GM19023 (cell line): ENCODE data around the gene RCN1.
"Not testable (repeated sequence)": the region's sequence is repeated elsewhere in the genome, so short reads cannot be mapped to it uniquely, and the experiment has no call there.

Source experiments
- ATAC-seq: cut with Tn5 transposase; IDR thresholded peaks from one replicate; pipeline ENCODE4 v1.9.1; 2021; ENCODE audit warnings: mild to moderate bottlenecking, moderate library complexity; ENCODE audit not compliant: unreplicated experiment

Gene RCN1

DNA sequence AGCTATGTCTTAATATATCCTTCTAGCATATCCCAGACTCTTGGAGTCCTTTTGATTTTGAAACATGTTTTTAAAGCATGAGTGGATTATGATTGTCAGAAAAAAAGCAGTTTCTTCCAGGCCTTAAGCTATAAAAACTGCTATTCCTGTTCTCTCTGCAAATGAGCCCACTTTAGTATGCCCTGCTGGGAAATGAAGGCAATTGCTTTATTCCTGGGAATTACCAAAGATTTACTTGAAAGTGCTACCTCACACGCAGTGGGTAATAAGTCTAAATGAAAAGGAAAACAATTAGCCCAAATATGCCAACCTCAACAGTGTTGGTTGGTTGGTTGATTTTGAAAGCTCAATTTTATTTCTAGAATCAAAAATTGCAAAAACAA lies 17.2 kb upstream of the RCN1 start:
- no peak for ATAC-seq

GRCh38 chr11:32079553-32079952 lies 11.3 kb upstream of the RCN1 start:
- no peak for ATAC-seq

- no peak for ATAC-seq
These were observed 10.4 kb upstream of the RCN1 start for GRCh38 chr11:32080361-32080980.

GRCh38 chr11:32081129-32081641 lies 9.7 kb upstream of the RCN1 start:
- peak; percentile 73 for ATAC-seq

DNA sequence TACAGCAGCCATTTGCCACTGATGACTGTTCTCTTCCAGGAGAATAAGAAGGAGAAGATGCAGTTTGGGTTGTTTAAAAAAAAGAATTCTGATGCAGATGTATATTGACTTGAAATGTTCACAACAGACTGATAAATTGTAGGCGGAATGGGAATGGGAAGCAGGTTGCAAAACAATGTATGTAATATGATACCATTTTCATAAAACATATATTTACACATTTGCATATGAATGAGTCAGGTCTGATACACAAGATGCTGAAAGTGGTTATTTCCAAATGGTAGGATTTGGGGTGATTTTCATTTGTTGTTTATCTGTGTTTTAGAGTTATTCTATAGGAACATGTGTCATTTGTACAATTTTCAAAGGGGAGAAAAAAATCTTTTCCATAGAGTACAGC lies 9.0 kb upstream of the RCN1 start:
- ATAC-seq = no peak

DNA sequence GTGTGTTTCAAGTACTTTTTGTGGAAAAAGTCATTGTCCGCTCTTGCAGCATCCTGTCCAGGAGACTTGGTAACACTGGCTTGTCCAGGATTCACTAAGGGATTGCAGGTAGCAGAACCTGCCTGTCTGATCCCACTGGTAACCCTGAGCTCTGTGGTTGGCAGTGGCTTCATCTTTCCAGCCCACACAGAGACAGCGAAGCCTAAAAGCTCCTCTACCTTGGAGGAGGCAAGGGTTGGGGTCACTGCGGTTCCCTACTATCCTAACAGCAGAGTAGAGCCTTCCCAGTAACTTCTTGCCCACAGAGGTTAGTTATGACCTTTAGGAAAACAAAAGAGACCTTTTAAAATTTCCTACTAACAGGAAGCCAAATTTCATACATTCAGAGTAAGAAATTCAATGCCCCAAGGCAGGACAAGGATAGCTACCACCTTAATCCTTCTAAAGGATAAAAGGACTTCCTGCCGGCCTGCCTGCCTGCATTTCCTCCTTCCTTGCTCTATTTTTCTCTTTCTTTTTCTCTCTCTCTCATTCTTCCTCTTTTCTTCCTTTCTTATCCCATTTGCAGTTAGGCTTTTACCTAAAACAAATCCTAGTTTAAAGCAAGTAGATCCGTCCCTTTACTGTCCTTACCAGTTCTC lies 8.4 kb upstream of the RCN1 start:
- no peak for ATAC-seq

GRCh38 chr11:32087597-32087996 lies 3.3 kb upstream of the RCN1 start:
- ATAC-seq = no peak

DNA sequence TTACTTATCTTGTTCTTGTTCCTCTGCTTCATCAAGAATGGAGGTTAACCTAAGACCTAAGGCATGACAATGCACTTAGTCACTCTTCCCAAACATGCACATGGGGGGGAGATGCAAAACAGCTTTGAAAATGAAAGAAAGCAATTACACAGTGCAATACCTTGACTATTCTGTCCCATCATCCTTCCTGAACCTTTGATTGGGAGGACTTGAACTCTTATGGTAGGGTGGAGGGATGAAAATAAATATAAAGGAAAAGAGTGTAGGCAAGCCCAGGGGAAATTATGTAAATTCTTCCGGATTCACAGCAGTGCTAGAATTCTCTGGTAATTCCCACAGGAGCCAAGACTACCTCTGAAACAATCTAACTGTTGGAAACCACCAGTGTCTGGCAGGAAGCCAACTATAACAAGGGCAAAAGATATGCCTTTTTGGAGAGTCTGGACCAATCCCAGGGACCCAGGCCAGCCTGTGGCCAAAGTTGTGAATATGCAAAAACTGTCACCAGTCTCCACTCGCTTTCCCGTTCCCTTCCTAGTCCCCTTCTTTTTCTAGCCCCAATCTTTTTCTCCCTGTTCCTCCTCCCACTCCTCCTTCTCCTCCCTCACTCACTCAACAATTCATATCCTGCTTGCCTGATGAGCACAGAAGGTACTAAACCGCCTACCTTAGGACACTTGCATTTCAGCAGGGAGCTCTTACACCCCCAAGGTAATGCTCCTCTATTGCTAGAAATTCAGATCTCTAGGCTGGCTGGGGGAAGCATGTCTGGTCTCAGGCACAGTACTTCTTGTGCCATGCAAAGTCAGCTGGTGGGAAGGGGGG lies 2.5 kb upstream of the RCN1 start:
- ATAC-seq = no peak

GRCh38 chr11:32092581-32093170 lies 1.8 kb downstream of the RCN1 start:
- ATAC-seq = no peak

GRCh38 chr11:32094923-32095322 lies 4.0 kb downstream of the RCN1 start:
- ATAC-seq = no peak

DNA sequence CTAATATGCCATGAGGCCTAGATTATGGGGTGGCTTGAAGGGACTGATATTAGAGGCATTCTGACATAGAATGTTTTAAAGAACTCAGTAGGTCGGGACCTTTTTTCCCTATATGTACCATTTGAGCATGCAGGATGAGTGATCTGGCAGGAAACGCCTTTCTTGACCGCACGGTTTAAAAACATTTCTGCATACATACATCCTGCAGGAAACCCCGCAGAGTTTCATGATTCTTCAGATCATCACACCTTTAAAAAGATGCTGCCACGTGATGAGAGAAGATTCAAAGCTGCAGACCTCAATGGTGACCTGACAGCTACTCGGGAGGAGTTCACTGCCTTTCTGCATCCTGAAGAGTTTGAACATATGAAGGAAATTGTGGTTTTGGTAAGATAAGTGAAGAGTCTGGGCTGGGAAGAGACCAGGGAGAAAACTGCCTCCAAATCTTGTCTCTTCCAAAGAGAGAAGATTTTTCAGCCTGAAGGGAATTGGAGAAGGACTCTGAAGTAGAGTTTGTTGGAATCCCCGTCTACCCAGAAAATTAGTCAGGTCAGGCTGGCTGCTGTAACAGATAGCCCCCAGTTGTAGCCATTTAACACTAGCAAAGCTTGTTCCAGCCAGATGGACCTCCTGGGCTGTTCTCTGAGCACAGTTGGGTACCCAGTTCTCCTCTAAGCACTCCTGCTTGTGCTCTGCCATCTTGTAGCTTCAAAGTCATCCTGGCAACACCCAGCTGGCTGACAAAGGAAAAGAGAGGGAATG lies 7.4 kb downstream of the RCN1 start:
- no peak for ATAC-seq

DNA sequence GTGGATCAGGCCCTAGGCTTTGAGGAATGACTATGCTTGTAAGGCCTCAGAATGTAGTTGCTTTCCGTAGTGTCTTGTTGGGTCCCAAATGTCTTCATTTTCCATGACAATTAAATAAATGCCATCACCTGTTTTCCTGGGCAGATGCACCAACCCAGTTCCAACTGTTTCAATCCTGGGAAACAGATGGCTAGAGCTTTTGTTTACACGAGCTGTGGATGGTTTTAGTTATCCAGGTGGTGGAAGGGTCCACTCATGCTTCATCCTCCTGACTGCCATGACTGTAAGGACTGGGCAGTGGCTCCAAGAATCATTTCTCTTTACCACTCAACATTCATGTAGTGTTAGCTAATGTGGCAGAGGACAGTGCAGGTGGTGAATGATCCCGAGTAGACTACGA lies 8.6 kb downstream of the RCN1 start:
- ATAC-seq = no peak

DNA sequence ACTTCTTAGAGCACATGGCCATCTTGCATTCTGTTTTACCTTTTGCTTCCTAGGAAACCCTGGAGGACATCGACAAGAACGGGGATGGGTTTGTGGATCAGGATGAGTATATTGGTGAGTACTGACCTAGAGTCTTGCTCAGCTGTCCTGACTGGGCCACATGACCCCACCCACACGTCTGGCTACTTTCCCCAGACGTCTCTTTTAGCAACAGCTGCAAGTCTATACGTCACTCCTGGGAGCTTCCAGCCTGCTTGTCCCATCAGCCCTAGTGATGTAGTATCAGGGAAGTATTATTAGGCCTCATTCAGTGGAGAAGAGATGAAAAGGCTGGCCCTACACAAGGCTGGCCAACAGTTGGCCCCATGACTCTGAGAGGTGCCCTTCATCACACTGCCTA lies 9.6 kb downstream of the RCN1 start:
- ATAC-seq = no peak

GRCh38 chr11:32101791-32102190 lies 10.9 kb downstream of the RCN1 start:
- ATAC-seq = no peak

- ATAC-seq = not testable (repeated sequence)
These were observed 12.3 kb downstream of the RCN1 start for GRCh38 chr11:32103121-32103719.

- no peak for ATAC-seq
These were observed 13.1 kb downstream of the RCN1 start for GRCh38 chr11:32103941-32104340.

GRCh38 chr11:32105871-32106560 lies 15.1 kb downstream of the RCN1 start:
- peak; percentile 75 for ATAC-seq

DNA sequence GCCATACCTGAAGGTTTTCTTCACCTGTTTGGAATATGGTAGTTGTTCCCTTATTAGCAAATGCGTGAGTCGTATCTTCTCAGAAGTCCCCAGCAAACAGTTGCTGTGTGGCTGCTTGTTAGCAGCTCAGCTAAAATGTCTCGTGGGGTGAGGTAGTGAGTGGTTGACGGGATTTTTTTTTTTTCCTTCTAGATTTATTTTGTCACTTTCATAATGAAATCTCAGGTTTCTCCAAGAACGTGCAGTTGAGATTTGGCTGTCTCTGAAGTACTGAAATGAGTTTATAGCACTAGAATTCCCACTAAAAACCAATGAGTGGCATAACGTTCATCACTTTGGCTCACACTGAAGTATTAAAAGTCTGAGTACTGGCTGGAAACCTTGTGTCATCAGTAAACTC lies 16.8 kb downstream of the RCN1 start:
- no peak for ATAC-seq

DNA sequence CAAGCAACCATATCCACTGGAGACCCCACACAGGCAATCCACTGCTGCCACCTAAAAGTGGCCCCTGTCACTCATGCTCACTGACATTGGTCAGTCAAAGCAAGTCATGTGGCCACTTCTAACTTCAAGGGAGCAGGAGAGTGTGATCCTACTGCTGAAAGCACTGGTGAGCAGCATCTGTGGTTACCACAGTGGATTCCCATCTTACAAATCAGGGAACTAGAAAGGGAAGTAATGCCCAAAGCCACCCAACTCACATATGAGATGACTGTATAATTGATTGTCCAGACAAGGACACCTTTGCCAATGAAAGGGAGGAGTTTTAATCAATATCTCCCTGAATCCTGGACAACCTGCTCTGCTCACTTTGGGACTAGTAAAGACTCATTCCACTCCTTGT lies 17.7 kb downstream of the RCN1 start:
- no peak for ATAC-seq

DNA sequence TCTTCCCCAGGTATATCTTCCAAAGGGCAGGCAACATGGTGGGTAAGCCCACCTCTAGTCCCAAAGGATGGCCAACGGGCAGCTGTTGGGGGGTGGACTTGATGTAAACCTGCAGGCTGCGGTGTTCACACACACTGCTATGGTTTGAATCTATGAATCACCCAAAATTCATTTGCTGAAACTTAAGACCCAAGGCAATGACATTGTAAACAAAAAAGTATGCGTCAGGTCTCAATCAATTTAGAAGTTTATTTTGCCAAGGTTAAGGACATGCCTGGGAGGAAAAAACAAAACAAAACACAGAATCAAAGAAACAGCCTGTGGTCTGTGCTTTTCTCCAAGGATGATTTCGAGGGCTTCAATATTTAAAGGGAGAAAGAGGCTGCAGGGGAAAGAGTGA lies 18.3 kb downstream of the RCN1 start:
- no peak for ATAC-seq
